Astrocyte (in vitro differentiated cells and primary cell): Measurements from ENCODE around the gene OPCML. TPM values are rescaled to one million over a fixed set of nuclear protein-coding genes. Genes with fewer than 3 reads are reported as not detected.
A peak's percentile ranks its signal among the peaks of the same experiment; 100 is the strongest.

Source experiments
- DNase-seq: peaks from one replicate; pipeline ENCODE4 v3.0.0-alpha.2; 2010; ENCODE audit warnings: low read depth
- FAIRE-seq: peaks from 2 replicates; lab custom pipeline; 2011; peaks lifted over from hg19 to GRCh38; lab: Jason Lieb, UNC
- H2AFZ ChIP-seq: 2 replicates; pipeline ENCODE4 v1.6.0; 2012; ENCODE audit warnings: low read depth, low read length, inconsistent platforms
- H3K27ac ChIP-seq: 2 replicates; pipeline ENCODE4 v1.5.1; 2011; ENCODE audit warnings: low read depth, low read length, inconsistent platforms
- H3K27me3 ChIP-seq: 2 replicates; pipeline ENCODE4 v1.6.0; 2011; ENCODE audit warnings: low read length, inconsistent platforms; ENCODE audit not compliant: insufficient read depth
- H3K36me3 ChIP-seq: 2 replicates; pipeline ENCODE4 v1.5.1; 2011; ENCODE audit warnings: low read length, inconsistent platforms; ENCODE audit not compliant: insufficient read depth
- H3K4me1 ChIP-seq: 2 replicates; pipeline ENCODE4 v1.5.1; 2011; ENCODE audit warnings: low read length, inconsistent platforms; ENCODE audit not compliant: insufficient read depth
- H3K4me2 ChIP-seq: 2 replicates; pipeline ENCODE4 v1.6.0; 2012; ENCODE audit warnings: low read length, inconsistent platforms
- H3K4me3 ChIP-seq: 2 replicates; pipeline ENCODE4 v1.5.1; 2011; ENCODE audit warnings: low read depth, mild to moderate bottlenecking, low read length, inconsistent platforms; ENCODE audit not compliant: insufficient read depth
- H3K79me2 ChIP-seq: 2 replicates; pipeline ENCODE4 v1.6.0; 2012; ENCODE audit warnings: mild to moderate bottlenecking, low read length, inconsistent platforms; ENCODE audit not compliant: insufficient read depth
- H3K9ac ChIP-seq: 2 replicates; pipeline ENCODE4 v1.6.0; 2012; ENCODE audit warnings: mild to moderate bottlenecking, low read length, inconsistent platforms
- H3K9me3 ChIP-seq: 2 replicates; pipeline ENCODE4 v1.5.1; 2012; ENCODE audit warnings: low read depth, mild to moderate bottlenecking, low read length, inconsistent platforms; ENCODE audit not compliant: insufficient read depth
- H4K20me1 ChIP-seq: 2 replicates; pipeline ENCODE4 v1.6.0; 2012; ENCODE audit warnings: low read length, inconsistent platforms; ENCODE audit not compliant: insufficient read depth
- H3K27ac Mint-ChIP-seq: one replicate; pipeline ENCODE4 v1.8.0; 2021; ENCODE audit warnings: mild to moderate bottlenecking, mixed read lengths; ENCODE audit not compliant: unreplicated experiment
- H3K27me3 Mint-ChIP-seq: one replicate; pipeline ENCODE4 v1.8.0; 2021; ENCODE audit warnings: low read depth, mixed read lengths; ENCODE audit not compliant: unreplicated experiment
- H3K36me3 Mint-ChIP-seq: one replicate; pipeline ENCODE4 v1.8.0; 2021; ENCODE audit warnings: low read depth, mixed read lengths; ENCODE audit not compliant: unreplicated experiment
- H3K4me1 Mint-ChIP-seq: one replicate; pipeline ENCODE4 v1.8.0; 2021; ENCODE audit warnings: low read depth, mixed read lengths; ENCODE audit not compliant: unreplicated experiment
- H3K4me3 Mint-ChIP-seq: one replicate; pipeline ENCODE4 v1.8.0; 2021; ENCODE audit warnings: mild to moderate bottlenecking, moderate library complexity, mixed read lengths; ENCODE audit not compliant: unreplicated experiment
- H3K9me3 Mint-ChIP-seq: one replicate; pipeline ENCODE4 v1.8.0; 2021; ENCODE audit warnings: mild to moderate bottlenecking, mixed read lengths; ENCODE audit not compliant: unreplicated experiment
- EZH2 ChIP-seq: IDR thresholded peaks from 2 replicates; pipeline ENCODE4 v1.6.1; 2012; ENCODE audit warnings: mild to moderate bottlenecking, low read length, inconsistent platforms; ENCODE audit not compliant: insufficient read depth
- total RNA-seq: library from RNA; stranded (reverse); gene quantifications from 2 replicates; pipeline ENCODE4 v1.2.1, GENCODE V29; 2021
- TF ChIP-seq, protein P1 (sequence below): IDR thresholded peaks from 2 replicates; pipeline ENCODE4 v1.5.1; 2011; ENCODE audit warnings: low read depth, mild to moderate bottlenecking, inconsistent platforms, low read length, moderate library complexity; ENCODE audit not compliant: insufficient read depth

The OPCML gene
- total RNA-seq, 1 donor from 2014 or later = 7.9 TPM

- Histone ChIP-seq H3K9ac (no peak overlapping the region), H3K36me3 (no peaks in the 10 kb centered on the region), H2AFZ (no peak overlapping the region), H3K27ac (no peak overlapping the region), H3K9me3 (no peaks in the 10 kb centered on the region), H3K27me3 (no peaks in the 10 kb centered on the region), H3K79me2 (no peaks in the 10 kb centered on the region), H3K4me2 (no peak overlapping the region), H3K4me1 (peaks cover 8% of the 10 kb centered on the region), H3K4me3 (no peak overlapping the region), H4K20me1 (no peaks in the 10 kb centered on the region)
- H3K4me1 Mint-ChIP-seq = peaks cover 7% of the 10 kb centered on the region
- H3K27me3 Mint-ChIP-seq = no peaks in the 10 kb centered on the region
- no peak overlapping the region for H3K4me3 Mint-ChIP-seq
- no peaks in the 10 kb centered on the region for H3K9me3 Mint-ChIP-seq
- peak overlapping the region; percentile 4 for H3K27ac Mint-ChIP-seq
- no peak for TF ChIP-seq EZH2
- TF ChIP-seq, protein P1, sequence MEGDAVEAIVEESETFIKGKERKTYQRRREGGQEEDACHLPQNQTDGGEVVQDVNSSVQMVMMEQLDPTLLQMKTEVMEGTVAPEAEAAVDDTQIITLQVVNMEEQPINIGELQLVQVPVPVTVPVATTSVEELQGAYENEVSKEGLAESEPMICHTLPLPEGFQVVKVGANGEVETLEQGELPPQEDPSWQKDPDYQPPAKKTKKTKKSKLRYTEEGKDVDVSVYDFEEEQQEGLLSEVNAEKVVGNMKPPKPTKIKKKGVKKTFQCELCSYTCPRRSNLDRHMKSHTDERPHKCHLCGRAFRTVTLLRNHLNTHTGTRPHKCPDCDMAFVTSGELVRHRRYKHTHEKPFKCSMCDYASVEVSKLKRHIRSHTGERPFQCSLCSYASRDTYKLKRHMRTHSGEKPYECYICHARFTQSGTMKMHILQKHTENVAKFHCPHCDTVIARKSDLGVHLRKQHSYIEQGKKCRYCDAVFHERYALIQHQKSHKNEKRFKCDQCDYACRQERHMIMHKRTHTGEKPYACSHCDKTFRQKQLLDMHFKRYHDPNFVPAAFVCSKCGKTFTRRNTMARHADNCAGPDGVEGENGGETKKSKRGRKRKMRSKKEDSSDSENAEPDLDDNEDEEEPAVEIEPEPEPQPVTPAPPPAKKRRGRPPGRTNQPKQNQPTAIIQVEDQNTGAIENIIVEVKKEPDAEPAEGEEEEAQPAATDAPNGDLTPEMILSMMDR = no peak
- no peak for FAIRE-seq
- no peaks in the 10 kb centered on the region for H3K36me3 Mint-ChIP-seq
- no peak for DNase-seq
These were observed 904.3 kb downstream of the OPCML start for GRCh38 chr11:132627981-132628380.

DNA sequence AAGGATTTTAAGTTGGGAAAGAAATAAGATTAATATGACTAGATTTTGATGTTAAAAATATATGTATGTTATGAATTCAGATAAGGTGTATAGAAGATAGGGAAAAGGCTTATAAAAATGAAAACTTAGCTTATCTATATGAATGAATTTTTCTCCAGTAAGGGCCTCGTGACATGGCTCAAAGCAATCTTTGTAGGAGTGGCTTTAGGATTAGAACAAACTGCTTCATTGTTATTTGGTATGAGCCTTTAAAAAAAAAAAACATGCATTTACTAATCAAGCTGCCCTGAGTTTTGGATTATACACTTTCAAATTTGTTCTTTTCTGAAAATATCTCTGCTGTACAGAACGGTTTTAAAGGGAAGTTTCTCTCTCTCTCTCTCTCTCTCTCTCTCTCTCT, 905.9 kb downstream of the OPCML start:
- Mint-ChIP-seq H3K4me3 (no peak overlapping the region), H3K36me3 (no peaks in the 10 kb centered on the region), H3K27me3 (no peaks in the 10 kb centered on the region), H3K27ac (no peak overlapping the region), H3K4me1 (peaks cover 3% of the 10 kb centered on the region), H3K9me3 (no peaks in the 10 kb centered on the region)
- peaks cover 11% of the 10 kb centered on the region for H3K4me1 ChIP-seq
- no peaks in the 10 kb centered on the region for H3K9me3 ChIP-seq
- H3K27me3 ChIP-seq = no peaks in the 10 kb centered on the region
- H3K36me3 ChIP-seq = no peaks in the 10 kb centered on the region
- FAIRE-seq = no peak
- no peaks in the 10 kb centered on the region for H3K79me2 ChIP-seq
- TF ChIP-seq EZH2 = no peak
- TF ChIP-seq, protein P1 = no peak
- H3K9ac ChIP-seq = no peak overlapping the region
- no peak overlapping the region for H2AFZ ChIP-seq
- no peak overlapping the region for H3K27ac ChIP-seq
- H4K20me1 ChIP-seq = no peaks in the 10 kb centered on the region
- no peak overlapping the region for H3K4me3 ChIP-seq
- no peak for DNase-seq
- H3K4me2 ChIP-seq = no peak overlapping the region

GRCh38 chr11:132623511-132623910, 908.8 kb downstream of the OPCML start:
- no peaks in the 10 kb centered on the region for H3K79me2 ChIP-seq
- H4K20me1 ChIP-seq = no peaks in the 10 kb centered on the region
- FAIRE-seq = no peak
- no peak overlapping the region for H3K27ac Mint-ChIP-seq
- no peak for DNase-seq
- H3K9ac ChIP-seq = no peak overlapping the region
- H3K4me3 Mint-ChIP-seq = no peak overlapping the region
- no peaks in the 10 kb centered on the region for H3K36me3 Mint-ChIP-seq
- H3K4me1 Mint-ChIP-seq = peaks cover 3% of the 10 kb centered on the region
- no peaks in the 10 kb centered on the region for H3K27me3 ChIP-seq
- no peaks in the 10 kb centered on the region for H3K9me3 ChIP-seq
- H3K27ac ChIP-seq = no peak overlapping the region
- peaks cover 12% of the 10 kb centered on the region for H3K4me1 ChIP-seq
- no peak overlapping the region for H3K4me3 ChIP-seq
- no peak overlapping the region for H2AFZ ChIP-seq
- no peaks in the 10 kb centered on the region for H3K27me3 Mint-ChIP-seq
- no peaks in the 10 kb centered on the region for H3K36me3 ChIP-seq
- H3K9me3 Mint-ChIP-seq = peaks cover 2% of the 10 kb centered on the region
- TF ChIP-seq, protein P1 = no peak
- H3K4me2 ChIP-seq = no peak overlapping the region
